Fibroblast of pulmonary artery (primary cell): Measurements from ENCODE around the gene LRP1.

ENCODE experiments used
- DNase-seq: peaks from one replicate; pipeline ENCODE4 v3.0.0-alpha.2; 2010; ENCODE audit warnings: low read depth
- H3K4me3 ChIP-seq: replicated peaks from 2 replicates; pipeline ENCODE4 v1.5.1; 2011; ENCODE audit warnings: low read depth, mild to moderate bottlenecking, control low read depth, low read length, moderate library complexity
- TF ChIP-seq, protein P1 (sequence below): IDR thresholded peaks from 2 replicates; pipeline ENCODE4 v1.5.1; 2011; ENCODE audit warnings: mild to moderate bottlenecking, control low read depth, low read length, inconsistent platforms; ENCODE audit errors: missing control alignments

The LRP1 gene

DNA sequence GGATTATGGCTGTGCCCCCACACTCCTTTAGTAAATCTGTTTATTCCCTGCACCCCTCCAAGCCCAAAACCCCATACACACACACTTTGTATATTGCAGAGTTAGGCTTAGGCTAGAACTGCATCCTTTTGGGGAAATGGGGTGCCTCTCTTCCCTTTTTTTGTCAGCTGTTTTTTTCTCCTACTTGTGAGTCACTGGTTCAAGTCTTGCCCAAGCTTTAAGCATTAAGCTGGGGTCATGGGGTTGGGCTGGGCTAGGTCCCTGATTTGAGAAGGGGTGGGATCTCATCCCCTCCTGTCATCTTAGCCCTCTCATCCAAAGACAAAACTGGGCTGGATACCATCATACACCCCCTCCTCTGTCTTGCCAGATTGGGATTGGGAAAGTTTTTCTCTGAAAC, 1.6 kb downstream of the LRP1 start:
- TF ChIP-seq, protein P1, sequence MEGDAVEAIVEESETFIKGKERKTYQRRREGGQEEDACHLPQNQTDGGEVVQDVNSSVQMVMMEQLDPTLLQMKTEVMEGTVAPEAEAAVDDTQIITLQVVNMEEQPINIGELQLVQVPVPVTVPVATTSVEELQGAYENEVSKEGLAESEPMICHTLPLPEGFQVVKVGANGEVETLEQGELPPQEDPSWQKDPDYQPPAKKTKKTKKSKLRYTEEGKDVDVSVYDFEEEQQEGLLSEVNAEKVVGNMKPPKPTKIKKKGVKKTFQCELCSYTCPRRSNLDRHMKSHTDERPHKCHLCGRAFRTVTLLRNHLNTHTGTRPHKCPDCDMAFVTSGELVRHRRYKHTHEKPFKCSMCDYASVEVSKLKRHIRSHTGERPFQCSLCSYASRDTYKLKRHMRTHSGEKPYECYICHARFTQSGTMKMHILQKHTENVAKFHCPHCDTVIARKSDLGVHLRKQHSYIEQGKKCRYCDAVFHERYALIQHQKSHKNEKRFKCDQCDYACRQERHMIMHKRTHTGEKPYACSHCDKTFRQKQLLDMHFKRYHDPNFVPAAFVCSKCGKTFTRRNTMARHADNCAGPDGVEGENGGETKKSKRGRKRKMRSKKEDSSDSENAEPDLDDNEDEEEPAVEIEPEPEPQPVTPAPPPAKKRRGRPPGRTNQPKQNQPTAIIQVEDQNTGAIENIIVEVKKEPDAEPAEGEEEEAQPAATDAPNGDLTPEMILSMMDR, result no peak
- H3K4me3 ChIP-seq, result peak overlapping the region; percentile 89
- peak; percentile 45 for DNase-seq

DNA sequence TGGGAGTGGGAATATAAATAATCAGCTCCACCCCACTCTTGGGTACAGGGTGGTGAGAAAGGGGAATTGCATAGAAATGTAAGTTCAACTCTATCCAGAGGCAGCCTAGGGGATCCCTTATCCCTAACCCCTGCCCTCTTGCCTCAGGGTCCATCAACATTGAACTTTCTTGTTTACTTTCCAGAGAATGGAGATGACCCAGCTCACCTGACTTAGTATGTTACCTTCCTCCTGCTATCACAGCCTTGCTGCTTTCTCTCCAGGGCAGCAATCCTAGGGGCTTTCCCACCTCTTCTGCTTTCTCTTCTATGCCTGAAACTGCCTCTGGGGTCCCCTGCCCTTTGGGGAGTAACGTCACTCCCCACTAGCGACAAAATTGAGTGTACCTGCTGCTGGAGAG, 2.7 kb downstream of the LRP1 start:
- TF ChIP-seq, protein P1, result no peak
- no peak for DNase-seq
- peak overlapping the region; percentile 89 for H3K4me3 ChIP-seq

DNA sequence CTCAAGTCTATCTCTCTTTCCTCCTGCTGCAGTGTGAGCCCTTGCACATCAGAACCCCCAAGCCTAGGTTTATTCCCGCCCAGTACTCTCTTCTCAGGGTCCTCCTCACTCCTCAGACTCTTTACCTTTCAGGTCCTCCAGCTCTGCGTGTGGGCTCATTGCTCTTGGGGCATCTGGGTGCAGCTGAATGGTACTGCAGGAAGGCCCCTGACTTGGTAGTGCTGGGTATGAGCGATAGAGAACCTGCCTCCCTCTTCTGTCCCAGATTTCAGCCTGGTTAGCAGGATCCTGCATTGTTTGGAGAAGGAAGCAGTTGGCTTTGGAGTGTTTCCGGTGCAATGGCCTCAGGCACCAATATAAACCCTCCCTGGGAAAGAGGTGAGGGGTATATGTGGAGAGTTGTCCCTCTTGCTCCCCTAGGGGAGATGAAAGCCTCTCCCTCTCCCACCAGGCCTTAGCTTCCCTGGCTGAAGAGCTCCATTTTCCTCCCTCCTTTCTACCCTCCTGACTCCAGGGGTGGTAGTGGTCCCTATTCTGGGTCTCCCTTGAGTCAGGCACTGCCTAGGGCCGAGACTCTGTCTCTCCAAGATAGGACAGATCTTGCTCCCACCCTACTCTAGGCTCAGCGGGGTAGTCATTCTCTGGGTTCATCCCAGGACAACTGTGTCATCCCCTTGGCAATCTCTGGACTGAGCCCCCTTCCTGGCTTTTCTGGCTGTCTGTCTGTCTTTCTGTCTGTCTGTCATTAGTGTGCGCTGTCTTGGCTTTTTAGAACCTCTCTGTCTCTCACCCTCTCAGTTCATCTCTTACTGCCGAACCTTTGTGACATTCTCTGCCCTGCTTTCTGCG, 3.8 kb downstream of the LRP1 start:
- H3K4me3 ChIP-seq, result peak overlapping the region; percentile 89
- TF ChIP-seq, protein P1, result no peak
- DNase-seq, result no peak

DNA sequence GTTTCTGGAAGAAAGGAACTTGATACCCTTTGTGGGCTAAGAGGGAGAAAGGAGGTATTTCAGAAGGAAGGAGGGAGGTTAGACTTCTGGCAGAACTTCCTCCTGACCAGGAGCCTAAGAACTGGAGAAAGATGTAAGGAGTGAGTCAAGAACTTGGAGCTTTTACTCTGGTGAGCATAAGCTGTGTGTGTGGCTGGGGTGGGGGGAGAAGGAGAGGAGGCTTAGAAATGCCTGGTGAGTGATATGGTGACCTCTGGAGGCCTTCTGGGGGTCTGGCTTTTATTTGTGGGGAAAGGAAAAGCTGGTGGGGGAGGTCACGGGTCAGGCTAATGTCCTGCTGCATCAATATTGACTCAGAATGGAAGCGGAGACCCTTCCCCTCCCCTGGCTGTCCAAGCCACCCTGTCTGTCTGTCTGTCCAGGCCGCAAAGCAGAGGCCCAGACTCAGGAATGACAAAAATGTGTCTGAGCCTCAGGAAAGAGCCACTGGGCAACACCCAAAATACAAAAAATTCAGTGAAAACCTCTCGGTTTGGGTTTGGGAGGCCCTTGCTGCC, 4.8 kb downstream of the LRP1 start:
- TF ChIP-seq, protein P1, result no peak
- DNase-seq, result no peak
- peak overlapping the region; percentile 89 for H3K4me3 ChIP-seq

DNA sequence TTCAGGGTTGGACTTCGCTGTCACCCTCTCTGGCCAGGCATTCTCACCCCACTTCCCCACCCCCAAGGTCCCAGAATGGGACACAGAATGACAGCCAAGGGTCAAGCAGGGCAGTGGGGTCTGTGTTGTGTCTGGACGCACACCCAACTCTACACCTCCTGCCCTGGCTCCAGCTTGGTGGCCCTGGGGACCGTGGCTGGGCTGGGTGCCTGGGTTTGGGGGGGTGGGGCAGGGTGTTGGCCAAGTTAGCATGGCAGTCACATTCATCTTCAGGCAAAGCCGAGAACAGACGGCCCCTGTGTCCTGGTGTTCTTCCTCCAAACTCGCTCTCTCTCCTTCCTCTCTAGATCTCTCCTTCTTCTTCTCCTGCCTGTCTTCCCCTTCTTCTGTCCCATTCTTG, 5.6 kb downstream of the LRP1 start:
- no peak overlapping the region for H3K4me3 ChIP-seq
- no peak for DNase-seq
- TF ChIP-seq, protein P1, result no peak

DNA sequence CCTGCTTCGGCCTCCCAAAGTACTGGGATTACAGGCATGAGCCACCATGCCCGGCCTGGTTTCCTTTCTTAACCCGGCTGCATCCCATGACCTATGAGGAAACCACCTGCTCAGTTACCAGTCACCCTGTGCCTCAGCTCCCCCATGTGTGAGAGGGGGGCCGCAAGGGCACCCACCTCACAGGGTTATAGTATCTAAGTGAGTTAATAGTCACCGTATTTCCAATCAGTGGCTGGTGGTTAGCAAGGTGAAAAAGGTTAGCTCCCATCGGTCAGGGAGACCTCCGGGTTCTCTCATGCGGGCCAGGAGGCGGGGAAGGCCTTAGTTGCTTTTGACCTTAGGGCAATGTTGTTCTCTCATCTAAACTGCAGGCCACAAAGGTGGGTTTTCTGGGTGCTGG, 6.7 kb downstream of the LRP1 start:
- TF ChIP-seq, protein P1, result no peak
- H3K4me3 ChIP-seq, result no peak overlapping the region
- DNase-seq, result no peak
